Measurements from ENCODE around the gene PHKG1.
"Not testable (repeated sequence)": the region's sequence is repeated elsewhere in the genome, so short reads cannot be mapped to it uniquely, and the experiment has no call there.

Gene PHKG1

DNA sequence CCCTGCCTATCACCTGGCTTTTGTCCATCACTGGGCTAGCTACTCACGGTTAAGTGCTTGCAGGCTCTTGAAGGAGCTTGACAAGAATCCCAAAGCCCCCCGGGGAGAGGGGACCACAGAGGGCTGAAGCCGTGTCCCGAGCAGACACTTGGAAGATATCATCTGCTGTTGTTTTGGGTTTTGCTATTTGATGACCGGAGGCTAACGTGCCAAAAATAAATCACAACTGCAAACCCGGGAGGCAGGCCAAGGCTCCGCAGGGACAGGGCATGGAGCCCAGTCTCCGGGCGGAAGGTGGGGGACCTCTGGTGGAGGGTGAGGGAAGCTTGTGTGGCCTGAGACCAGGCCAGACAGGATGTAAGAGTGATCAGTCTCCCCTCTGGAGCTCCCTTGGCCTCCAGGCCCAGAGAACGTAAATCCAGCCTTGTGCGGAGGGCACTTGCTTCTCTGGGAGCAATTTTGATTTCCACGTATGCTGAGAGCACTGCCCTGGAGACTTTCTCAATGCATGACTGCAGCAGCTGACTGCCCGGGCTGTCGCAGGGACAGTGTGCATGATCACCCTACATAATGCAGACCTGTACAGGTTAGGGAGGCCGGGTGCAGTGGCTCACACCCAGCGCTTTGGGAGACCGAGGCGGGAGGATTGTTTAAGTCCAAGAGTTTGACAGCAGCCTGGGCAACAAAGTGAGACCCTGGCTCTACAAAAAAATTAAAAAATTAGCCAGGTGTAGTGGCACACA, at the start of gene PHKG1:
TSS of gene PHKG1 (minus strand) at position 164 of the 743 bp plus-strand sequence. CDS start 4,011 bp downstream, outside the sequence.
- DNase-seq (ENCODE audit: low read depth in 2 of 2): no peak

DNA sequence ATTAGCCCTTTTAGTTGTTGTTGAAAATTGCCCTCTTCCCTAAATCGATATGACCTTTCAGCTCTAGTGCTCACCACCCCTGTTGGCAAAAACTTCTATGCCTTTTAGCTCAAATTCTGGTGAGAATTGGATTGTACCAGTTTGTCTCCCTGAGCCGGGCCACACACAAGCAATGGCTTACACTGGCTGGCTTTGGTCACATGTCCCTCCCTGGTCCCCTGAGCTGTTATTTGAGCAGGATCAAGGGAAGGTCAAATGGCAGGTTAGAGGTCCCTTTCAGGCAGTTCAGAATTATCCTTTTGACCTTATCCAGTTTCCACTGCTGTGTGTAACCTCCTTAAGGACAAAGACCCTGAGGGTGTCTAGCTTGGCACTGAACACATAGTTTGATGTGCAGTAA, 38.3 kb upstream of the PHKG1 start:
- DNase-seq (ENCODE audit: low read depth in 2 of 2): not testable (repeated sequence)

GRCh38 chr7:56127241-56127975, 34.7 kb upstream of the PHKG1 start:
- no peak for DNase-seq (ENCODE audit: low read depth in 2 of 2)

GRCh38 chr7:56125831-56126230, 33.1 kb upstream of the PHKG1 start:
- DNase-seq (ENCODE audit: low read depth in 2 of 2): no peak

- DNase-seq (ENCODE audit: low read depth in 2 of 2): no peak
Measured at GRCh38 chr7:56124981-56125380, 32.2 kb upstream of the PHKG1 start.

DNA sequence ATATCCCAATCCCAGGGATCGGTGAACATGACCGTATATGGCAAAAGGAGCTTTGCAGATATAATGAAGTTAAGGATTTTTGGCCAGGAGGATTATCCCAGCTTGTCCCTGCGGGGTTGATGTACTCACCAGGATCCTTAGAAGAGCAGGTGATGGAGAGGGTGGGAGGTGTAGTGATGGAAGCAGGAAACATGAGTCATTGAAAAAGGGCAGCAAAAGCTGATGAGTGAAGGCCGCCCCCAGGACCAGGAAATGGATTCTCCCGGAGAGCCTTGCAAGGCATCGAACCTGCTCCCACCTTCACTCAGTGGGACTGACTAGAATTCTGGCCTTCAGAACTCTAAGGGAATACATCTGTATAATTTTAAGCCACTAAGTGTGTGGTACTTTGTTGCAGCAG, 28.7 kb upstream of the PHKG1 start:
- DNase-seq (ENCODE audit: low read depth in 2 of 2): no peak

DNA sequence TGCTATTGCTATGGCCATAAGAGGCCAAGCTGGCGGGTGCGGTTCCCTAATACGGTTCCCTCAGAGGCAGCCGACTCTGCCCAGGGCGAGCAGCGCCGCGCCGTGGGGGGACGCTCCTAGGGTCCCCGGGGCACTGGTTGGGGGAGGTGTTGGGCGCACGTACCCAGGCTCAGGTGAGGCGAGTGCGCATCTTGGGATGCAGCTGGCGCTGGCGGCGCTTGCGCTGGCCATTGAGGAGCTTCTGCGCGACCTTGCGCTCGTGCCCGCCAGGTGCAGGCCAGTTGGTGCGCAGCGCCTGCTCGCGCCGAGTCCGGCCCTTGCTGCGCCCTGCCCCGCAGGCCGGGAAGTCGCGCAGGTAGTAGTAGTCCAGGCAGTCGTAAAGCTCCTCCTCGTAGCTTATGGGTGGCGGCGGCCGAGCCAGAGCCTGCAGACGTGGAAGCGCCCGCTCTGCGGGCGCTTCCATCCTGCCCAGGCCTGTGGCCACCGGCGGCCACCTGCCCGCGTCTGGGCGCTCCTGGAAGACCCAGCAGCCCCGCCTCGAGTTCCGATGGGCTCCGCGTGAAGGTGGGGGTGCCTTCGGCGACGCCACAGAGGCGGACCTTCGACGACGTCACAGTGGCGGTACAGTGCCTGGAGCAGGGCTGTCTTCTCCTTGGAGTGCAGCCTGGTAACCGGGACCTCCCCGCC, 23.2 kb upstream of the PHKG1 start, which contains the start of gene NUPR2:
TSS of gene NUPR2 (minus strand) at position 566 of the 687 bp plus-strand sequence. CDS start at position 463, 103 bp downstream.
- DNase-seq (ENCODE audit: low read depth in 2 of 2): no peak

GRCh38 chr7:56112244-56112643, 19.5 kb upstream of the PHKG1 start:
- DNase-seq (ENCODE audit: low read depth in 2 of 2): not testable (repeated sequence)

DNA sequence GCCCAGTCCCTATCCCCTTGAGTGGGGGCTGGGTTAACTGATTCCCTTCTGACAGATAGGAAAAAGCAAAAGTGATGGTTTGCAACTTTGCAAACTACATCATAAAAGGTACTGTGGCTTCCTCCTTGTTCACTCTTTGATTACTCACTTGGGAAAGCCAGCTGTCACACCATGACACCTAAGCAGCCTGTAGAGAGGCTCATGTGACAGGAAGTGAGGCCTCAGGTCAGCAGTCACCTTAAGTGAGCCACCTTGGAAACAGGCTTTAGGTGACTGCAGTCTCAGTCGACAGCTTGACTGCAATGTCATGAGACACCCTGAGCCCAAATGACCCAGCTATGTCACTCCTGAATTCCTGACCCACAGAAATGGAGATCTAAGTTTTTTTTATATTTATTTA, 17.9 kb upstream of the PHKG1 start:
- DNase-seq (ENCODE audit: low read depth in 2 of 2): no peak

GRCh38 chr7:56107954-56108258, 15.2 kb upstream of the PHKG1 start:
- no peak for DNase-seq (ENCODE audit: low read depth in 2 of 2)

DNA sequence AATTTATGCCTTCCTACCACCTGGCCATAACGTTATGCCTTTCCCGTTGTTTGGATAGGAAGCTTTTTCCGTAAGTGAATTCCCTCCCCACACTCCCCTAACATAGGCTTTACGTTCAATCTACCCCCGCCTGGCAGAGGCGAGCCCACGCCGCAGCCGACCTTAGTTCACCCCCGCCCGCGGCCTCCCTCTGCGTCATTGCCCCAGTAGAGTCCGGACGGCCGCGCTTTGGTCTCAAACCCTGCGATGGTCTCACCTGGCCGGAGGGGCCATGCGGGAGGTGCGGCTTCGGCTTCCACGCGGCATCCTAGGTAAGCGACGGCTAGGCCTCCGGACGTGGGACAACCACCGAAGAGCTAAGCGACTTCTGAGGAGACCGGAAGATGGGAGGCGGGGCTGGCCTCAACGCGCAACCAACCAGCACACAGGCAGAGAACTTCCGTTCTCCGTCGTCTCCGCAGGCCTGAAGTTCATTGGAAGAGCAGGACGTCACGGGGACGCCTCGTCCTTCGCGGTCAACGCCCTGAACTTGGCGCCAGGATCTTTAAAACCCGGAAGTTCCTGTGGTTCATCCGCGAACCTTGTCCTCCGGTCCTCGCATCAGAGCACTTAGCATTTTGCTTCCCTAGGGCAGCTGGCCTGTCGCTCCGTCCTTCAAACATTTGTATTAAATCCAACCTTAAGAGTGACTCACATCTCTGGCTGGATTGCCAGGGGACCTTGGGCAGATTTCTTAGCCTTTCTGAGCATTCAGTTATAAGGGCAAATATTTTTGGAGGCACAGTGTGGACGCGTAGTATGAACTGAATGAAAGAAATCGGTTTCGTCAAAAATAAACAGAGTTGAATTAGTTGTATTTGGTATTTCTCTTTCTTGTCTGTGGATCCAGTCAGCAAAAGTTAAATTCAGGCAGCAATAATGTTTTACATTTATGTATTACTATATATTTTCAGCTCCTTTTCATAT, 13.6 kb upstream of the PHKG1 start, which contains the start of gene CHCHD2:
TSS of gene CHCHD2 (minus strand) at position 369 of the 966 bp plus-strand sequence. CDS start at position 306, 63 bp downstream.
- DNase-seq (ENCODE audit: low read depth in 2 of 2): peak; percentile 84 to 91

GRCh38 chr7:56105508-56105907, 12.8 kb upstream of the PHKG1 start:
- DNase-seq (ENCODE audit: low read depth in 2 of 2): no peak

- not testable (repeated sequence) for DNase-seq (ENCODE audit: low read depth in 2 of 2)
Measured at GRCh38 chr7:56104138-56104537, 11.4 kb upstream of the PHKG1 start.

DNA sequence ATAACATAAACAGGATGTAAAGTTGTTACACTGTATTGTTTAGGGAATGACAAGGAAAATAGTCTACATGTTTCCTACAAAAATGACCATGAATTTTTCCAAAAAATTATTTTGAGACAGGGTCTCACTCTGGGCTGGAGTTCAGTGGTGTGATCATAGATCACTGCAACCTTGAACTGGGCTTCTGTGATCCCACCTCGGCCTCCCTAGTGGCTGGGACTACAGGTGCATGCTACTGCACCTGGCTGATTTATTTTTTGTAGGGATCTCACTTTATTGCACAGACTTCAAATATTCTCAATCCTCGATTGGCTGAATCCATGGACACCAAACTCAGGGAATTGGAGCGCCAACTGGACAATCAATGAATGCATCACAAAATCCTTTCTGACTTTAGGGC, 6.9 kb upstream of the PHKG1 start:
- no peak for DNase-seq (ENCODE audit: low read depth in 2 of 2)

DNA sequence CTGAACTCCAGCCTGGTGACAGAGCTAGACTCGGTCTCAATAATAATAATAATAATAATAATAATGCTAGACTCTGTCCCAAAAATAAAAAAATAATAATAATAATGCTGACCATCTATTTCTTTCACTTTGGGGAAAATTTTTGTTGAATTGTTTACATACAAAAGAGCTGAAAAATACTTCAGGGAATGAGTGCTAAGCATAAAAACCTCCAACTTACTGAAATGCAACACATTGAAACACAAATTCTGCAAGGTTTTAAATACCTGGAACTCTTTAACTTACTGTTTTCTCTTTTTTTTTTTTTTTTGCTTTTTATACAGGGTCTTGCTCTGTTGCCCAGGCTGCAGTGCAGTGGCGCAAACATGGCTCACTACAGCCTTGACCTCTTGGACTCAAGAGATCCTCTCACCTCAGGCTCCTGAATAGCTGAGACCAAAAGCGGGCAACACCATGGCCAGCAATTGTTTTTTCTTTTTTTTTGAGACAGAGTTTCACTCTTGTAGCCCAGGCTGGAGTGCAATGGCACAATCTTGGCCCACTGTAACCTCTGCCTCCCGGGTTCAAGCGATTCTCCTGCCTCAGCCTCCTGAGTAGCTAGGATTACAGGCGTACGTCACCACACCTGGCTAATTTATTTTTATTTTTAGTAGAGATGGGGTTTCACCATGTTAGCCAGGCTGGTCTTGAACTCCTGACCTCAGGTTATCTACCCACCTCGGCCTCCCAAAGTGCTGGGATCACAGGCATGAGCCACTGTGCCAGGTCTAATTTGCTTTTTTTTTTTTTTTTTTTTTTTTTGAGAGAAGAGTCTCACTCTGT, 5.6 kb upstream of the PHKG1 start:
- not testable (repeated sequence) for DNase-seq (ENCODE audit: low read depth in 2 of 2)

- DNase-seq (ENCODE audit: low read depth in 2 of 2): no peak
Measured at GRCh38 chr7:56097700-56098099, 4.9 kb upstream of the PHKG1 start.

- not testable (repeated sequence) for DNase-seq (ENCODE audit: low read depth in 2 of 2)
Measured at GRCh38 chr7:56092388-56092787, 364 bp downstream of the PHKG1 start.

DNA sequence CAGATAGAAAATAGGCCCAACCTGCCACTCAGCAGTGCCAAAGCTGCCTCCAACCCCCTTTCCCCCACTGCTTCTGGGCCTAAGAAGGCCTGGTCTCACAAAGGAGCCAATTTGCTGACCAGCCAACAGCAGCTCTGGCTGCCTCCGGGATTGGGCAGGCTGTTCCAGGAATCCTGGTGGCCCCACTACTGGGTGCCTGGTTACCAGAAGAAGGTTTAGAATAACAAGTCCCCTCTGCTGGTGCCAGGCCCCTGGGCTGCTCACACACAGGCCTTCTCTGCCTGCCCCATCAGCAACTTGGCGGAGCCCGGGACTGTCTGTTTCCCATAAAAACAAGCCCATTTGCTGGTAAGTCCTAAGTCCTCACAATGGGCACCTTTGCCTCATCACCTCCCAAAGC, 1.2 kb downstream of the PHKG1 start:
- no peak for DNase-seq (ENCODE audit: low read depth in 2 of 2)

GRCh38 chr7:56087445-56087844, 5.3 kb downstream of the PHKG1 start:
- no peak for DNase-seq (ENCODE audit: low read depth in 2 of 2)

DNA sequence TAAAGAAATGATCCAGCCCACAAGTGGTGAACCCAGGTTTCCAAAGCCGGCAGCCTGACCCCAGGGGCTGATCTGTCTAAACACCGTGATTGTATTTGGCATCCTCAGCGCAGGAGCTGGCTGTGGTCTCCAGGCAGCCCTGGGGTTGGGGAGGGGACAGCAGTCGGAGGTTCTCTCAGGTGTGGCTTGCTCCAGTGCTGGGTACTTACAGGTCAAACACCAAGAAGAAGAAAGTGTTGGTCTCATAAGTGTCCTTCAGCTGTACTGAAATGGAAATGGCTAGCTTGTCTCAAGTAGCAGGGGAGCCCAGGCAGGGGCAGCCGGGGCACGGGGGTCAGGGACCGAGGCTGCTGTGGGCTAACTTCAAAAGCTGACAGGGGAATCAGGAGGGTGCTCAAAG, 6.0 kb downstream of the PHKG1 start:
- DNase-seq (ENCODE audit: low read depth in 2 of 2): no peak
